Measurements from ENCODE around the gene BTRC. TPM values are rescaled to one million over a fixed set of nuclear protein-coding genes. Genes with fewer than 3 reads are reported as not detected.

Gene BTRC
- total RNA-seq, 1 experiment from 2014 or later: 22.4 TPM

- POLR2A ChIA-PET: no interaction called here
Observed at GRCh38 chr10:101336382-101336781, 17.6 kb upstream of the BTRC start.

DNA sequence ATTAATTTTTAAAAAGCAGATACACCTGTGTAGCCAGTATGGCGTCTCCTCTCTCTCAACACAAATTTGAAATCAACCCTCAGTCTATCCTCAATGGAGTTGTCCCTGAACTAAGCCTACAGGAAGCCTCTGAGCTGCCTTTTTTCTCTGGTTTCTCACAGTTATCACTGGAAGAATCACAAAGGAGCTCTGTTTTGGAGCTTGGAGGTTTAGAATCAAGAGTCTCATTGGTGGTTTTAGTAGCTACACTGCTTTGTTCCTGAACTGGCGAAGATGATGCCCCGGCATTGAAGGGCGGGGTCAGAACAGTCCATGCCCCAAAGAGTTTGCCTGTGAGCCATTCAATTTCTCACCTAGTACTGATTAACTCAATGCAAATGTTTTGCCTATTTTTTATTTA, 16.1 kb upstream of the BTRC start:
- CTCF ChIA-PET: interaction anchor here (0.7 to 1.5 kb wide), 4 partner anchors 35 to 148 kb away, joined by 3 to 9 read pairs (median 4); no protein-coding TSS in a partner anchor
- POLR2A ChIA-PET: no interaction called here
- Mint-ChIP-seq H3K27me3 (ENCODE audit: low read depth) (peaks cover 4% of the 10 kb centered on the region), H3K4me3 (no peak overlapping the region), H3K4me1 (no peaks in the 10 kb centered on the region; the same call in 1 of the 2 replicates), H3K36me3 (no peaks in the 10 kb centered on the region), H3K9me3 (no peaks in the 10 kb centered on the region), H3K27ac (no peak overlapping the region)
- TF ChIP-seq AR (CRISPR knock-in tag; IDR thresholded peaks at IDR 0.05): no peak
- TF ChIP-seq ZNF671 (CRISPR knock-in tag; IDR thresholded peaks at IDR 0.05): no peak
- TF ChIP-seq MXD4 (CRISPR knock-in tag; IDR thresholded peaks at IDR 0.05; ENCODE audit: borderline replicate concordance): no peak
- TF ChIP-seq, protein P1, sequence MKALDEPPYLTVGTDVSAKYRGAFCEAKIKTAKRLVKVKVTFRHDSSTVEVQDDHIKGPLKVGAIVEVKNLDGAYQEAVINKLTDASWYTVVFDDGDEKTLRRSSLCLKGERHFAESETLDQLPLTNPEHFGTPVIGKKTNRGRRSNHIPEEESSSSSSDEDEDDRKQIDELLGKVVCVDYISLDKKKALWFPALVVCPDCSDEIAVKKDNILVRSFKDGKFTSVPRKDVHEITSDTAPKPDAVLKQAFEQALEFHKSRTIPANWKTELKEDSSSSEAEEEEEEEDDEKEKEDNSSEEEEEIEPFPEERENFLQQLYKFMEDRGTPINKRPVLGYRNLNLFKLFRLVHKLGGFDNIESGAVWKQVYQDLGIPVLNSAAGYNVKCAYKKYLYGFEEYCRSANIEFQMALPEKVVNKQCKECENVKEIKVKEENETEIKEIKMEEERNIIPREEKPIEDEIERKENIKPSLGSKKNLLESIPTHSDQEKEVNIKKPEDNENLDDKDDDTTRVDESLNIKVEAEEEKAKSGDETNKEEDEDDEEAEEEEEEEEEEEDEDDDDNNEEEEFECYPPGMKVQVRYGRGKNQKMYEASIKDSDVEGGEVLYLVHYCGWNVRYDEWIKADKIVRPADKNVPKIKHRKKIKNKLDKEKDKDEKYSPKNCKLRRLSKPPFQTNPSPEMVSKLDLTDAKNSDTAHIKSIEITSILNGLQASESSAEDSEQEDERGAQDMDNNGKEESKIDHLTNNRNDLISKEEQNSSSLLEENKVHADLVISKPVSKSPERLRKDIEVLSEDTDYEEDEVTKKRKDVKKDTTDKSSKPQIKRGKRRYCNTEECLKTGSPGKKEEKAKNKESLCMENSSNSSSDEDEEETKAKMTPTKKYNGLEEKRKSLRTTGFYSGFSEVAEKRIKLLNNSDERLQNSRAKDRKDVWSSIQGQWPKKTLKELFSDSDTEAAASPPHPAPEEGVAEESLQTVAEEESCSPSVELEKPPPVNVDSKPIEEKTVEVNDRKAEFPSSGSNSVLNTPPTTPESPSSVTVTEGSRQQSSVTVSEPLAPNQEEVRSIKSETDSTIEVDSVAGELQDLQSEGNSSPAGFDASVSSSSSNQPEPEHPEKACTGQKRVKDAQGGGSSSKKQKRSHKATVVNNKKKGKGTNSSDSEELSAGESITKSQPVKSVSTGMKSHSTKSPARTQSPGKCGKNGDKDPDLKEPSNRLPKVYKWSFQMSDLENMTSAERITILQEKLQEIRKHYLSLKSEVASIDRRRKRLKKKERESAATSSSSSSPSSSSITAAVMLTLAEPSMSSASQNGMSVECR (CRISPR knock-in tag; IDR thresholded peaks at IDR 0.05; ENCODE audit: borderline replicate concordance): no peak
- TF ChIP-seq RELA (CRISPR knock-in tag; IDR thresholded peaks at IDR 0.05; ENCODE audit: borderline replicate concordance): no peak
- no peak for TF ChIP-seq IRF1 (CRISPR knock-in tag; IDR thresholded peaks at IDR 0.05)
- no peak for TF ChIP-seq HMGXB4 (CRISPR knock-in tag; IDR thresholded peaks at IDR 0.05)
- no peak for ATAC-seq
- DNase-seq (ENCODE audit: low spot score): no peak

More at GRCh38 chr10:101336382-101336781, 17.6 kb upstream of the BTRC start:
- peaks cover 4% of the 10 kb centered on the region for H3K27me3 Mint-ChIP-seq (ENCODE audit: low read depth)
- DNase-seq (ENCODE audit: low spot score) (no peak), ATAC-seq (no peak)
- no peaks in the 10 kb centered on the region for H3K36me3 Mint-ChIP-seq
- H3K4me3 Mint-ChIP-seq: no peak overlapping the region
- H3K27ac Mint-ChIP-seq: no peak overlapping the region
- TF ChIP-seq ATF1 (CRISPR knock-in tag; IDR thresholded peaks at IDR 0.05) (no peak), SP1 (CRISPR knock-in tag; conservative IDR thresholded peaks at IDR 0.05) (no peak), ZNF138 (CRISPR knock-in tag; conservative IDR thresholded peaks at IDR 0.05) (no peak), NFE2L1 (CRISPR knock-in tag; IDR thresholded peaks at IDR 0.05) (no peak), ATF6 (CRISPR knock-in tag; IDR thresholded peaks at IDR 0.05) (no peak), IRF1 (CRISPR knock-in tag; IDR thresholded peaks at IDR 0.05) (no peak), E2F4 (CRISPR knock-in tag; IDR thresholded peaks at IDR 0.05; ENCODE audit: borderline replicate concordance, low read depth) (no peak), MAX (CRISPR knock-in tag; IDR thresholded peaks at IDR 0.05) (no peak), TEAD4 (CRISPR knock-in tag; IDR thresholded peaks at IDR 0.05) (no peak)
- TF ChIP-seq, protein P2, sequence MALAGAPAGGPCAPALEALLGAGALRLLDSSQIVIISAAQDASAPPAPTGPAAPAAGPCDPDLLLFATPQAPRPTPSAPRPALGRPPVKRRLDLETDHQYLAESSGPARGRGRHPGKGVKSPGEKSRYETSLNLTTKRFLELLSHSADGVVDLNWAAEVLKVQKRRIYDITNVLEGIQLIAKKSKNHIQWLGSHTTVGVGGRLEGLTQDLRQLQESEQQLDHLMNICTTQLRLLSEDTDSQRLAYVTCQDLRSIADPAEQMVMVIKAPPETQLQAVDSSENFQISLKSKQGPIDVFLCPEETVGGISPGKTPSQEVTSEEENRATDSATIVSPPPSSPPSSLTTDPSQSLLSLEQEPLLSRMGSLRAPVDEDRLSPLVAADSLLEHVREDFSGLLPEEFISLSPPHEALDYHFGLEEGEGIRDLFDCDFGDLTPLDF (CRISPR knock-in tag; IDR thresholded peaks at IDR 0.05): no peak
- no peaks in the 10 kb centered on the region for H3K9me3 Mint-ChIP-seq
- CTCF ChIA-PET: interaction anchor here (1.2 kb wide), 1 partner anchor 131 kb away, joined by 3 read pairs; no protein-coding TSS in a partner anchor
- H3K4me1 Mint-ChIP-seq: peaks cover 6% of the 10 kb centered on the region
